Subcutaneous adipose tissue (tissue), 4 donors: Measurements from ENCODE around the gene CHRM1. TPM values are rescaled to one million over a fixed set of nuclear protein-coding genes. Genes with fewer than 3 reads are reported as not detected.

Experiments
- total RNA-seq, 4 donors: library from RNA; depleted of rRNA; stranded (reverse); fragments of >200 nt; gene quantifications; one replicate each; pipeline ENCODE4 v1.1.0, GENCODE V29; 2016
- TF ChIP-seq, protein P1 (sequence below): fragments of 450-650 bp; IDR thresholded peaks from one replicate; pipeline ENCODE4 v1.5.1; 2016; ENCODE audit warnings: low read depth, mild to moderate bottlenecking, control low read depth, antibody characterized with exemption, moderate library complexity

Gene CHRM1
- total RNA-seq, 4 donors from 2014 or later = not detected

DNA sequence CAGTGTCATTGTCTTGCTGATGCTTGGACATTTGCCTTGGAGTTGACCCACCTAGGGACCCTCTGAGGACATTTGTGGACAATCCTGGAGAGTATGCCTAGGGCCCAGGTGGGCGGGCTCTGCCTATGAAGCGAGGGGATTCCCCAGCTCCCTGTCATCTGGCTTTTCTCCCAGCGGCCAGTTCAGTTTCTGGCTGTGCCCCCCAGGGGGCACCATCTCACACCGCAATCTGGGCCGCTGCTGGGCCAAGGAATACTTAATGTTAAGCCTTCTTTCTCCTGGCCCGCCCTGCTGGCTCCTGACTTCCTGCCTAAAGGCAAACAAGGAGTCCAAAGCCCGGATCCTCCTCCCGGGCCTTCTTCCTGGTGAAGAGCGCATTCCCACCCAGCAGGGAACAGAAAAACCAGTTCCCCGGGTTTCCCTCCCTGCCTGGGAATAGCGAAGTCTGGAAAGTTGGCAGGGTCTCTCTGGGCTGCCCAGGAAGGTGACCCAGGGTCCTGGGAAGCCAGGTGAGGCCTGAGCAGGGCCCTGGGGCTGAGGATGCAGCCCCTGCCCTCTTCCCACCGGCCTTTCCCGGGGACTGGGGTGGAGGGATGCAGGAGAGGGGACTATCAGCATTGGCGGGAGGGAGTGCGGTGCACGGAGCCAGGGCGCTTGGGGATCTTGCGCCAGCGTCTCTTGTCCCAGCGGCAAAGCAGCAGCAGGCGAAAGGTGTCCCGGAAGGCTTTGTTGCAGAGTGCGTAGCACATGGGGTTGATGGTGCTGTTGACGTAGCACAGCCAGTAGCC is 11.9 kb downstream of the CHRM1 start:
- TF ChIP-seq, protein P1, sequence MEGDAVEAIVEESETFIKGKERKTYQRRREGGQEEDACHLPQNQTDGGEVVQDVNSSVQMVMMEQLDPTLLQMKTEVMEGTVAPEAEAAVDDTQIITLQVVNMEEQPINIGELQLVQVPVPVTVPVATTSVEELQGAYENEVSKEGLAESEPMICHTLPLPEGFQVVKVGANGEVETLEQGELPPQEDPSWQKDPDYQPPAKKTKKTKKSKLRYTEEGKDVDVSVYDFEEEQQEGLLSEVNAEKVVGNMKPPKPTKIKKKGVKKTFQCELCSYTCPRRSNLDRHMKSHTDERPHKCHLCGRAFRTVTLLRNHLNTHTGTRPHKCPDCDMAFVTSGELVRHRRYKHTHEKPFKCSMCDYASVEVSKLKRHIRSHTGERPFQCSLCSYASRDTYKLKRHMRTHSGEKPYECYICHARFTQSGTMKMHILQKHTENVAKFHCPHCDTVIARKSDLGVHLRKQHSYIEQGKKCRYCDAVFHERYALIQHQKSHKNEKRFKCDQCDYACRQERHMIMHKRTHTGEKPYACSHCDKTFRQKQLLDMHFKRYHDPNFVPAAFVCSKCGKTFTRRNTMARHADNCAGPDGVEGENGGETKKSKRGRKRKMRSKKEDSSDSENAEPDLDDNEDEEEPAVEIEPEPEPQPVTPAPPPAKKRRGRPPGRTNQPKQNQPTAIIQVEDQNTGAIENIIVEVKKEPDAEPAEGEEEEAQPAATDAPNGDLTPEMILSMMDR = no peak

DNA sequence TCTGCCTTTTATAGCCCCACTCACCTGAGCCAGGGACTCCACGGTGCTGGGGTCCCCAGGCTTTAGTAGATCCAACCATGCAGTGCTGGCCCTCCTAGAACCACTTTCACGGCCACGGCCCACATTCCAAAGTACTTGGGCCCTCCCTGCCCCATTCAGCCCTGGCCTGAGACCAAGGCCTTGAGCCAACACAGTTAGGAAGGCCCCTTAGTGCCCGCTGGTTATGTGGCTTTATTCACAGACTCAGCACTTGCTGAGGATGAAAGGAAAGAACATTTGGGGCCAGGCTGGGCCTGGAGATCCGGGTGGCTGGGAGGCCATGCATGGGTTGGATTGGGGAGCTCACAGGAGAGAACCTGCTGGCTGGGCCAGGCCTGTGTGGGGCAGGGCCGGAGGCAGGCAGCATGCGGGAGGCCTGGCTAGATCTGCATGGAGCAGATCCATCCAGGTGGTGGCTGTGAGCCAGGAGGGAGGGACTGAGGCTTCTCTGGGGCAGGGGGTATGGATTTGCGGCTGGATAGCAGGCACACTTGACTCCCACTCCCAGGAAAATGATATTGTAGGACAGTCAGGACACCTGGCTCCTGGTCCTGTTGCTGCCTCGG is 12.6 kb downstream of the CHRM1 start:
- TF ChIP-seq, protein P1 = no peak

DNA sequence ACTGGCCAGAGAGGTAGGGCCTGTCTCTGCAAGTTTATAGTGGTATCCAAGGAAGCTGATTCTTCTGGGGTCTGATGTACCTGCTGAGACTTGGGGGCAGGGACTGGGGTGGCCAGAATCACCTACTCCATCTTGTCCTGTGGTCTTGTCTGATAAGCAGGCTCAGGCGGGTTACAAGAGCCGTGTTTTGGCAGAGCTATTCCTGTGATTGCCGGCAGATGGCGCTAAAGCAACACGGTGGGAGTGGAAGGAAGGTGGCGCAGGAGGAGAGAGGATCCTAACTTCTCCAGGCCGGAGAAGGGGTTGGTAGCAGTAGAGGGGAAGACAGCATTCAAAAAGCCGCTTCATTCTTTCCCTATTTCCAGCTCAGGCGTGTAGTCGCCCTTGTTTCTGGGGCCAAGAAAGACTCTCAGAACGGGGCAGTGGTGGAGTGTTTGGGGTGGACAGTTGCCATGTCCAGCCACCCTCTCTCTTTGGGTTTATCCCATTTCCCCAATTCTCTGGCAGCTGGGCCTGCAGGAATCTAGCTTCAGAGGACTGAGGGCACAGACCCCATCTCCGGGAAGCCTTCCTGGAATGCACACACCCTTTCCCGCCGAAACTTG is 15.1 kb downstream of the CHRM1 start:
- TF ChIP-seq, protein P1 = no peak

DNA sequence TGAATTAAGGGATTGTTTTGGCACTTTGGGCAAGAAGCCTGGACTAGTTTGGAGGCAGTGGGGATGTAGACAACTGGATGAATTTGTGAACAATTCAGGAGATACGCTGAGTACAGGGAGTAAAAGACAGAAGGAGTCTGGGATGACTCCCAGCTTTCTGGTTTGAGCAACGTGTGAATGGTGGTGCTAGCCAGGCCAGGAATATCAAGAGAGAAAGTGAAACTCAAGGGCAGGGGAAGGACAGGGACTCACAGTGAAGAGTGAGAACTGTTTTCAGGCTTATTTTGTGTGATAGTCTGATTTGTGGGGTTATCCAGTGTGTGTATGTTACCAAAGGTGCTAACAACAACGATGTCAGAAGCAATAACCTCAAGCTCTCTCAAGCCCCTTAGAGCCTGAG is 15.9 kb downstream of the CHRM1 start:
- TF ChIP-seq, protein P1 = no peak

DNA sequence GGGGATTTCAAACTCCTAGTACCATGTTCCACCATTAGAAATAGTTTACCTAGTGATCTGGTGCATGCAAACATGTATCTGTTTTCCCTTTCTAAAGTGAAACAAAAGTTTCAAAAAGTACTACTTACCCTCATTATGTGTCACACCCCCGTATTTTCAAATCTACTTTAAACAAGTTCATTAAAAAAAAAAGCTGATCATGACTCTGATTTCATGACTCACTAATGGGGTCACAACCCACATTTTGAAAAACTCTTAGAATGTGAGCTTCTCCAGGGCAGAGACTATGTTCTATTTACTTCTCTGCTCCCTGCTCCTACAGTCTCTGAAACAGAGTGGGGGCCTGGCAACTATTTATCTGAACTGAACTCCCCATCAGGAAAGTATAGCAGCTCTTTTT is 18.2 kb downstream of the CHRM1 start:
- TF ChIP-seq, protein P1 = no peak

DNA sequence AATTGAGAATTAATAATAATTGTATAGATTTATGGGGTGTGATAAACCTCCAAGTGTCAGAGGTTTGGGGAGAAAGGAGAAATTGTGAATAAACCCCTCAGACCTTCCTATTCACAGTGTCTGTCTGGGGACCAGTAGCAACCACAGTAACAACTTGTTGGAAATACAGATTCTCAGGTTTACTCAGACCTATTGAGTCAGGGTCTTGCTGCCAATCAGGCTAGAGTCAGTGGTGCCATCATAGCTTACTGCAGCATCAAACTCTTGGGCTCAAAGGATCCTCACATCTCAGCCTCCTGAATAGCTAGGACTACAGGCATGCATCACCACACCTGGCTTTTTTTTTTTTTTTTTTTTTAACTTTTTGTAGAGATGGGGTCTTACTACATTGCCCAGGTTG is 23.1 kb downstream of the CHRM1 start:
- TF ChIP-seq, protein P1 = no peak

DNA sequence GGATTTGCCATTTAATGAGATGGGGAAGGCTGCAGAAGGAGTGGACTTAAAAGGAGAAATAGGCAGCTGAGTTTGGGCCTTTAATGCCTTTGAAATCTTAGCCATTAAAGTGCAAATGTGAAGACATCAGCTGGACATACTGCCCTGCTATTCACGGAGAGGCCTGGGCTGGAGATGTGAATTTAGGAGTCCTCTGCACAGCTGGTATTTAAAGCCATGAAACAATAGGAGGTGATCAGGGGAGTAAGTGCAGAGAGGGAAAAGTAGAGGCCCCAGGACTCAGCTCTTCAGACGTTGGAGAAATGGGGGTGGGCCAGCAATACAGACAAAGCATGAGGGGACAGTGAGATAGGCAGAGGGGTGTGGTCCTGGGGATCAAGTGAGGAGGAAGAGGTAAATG is 23.9 kb downstream of the CHRM1 start:
- TF ChIP-seq, protein P1 = no peak
